ENCODE results near the gene RNF150.

- peak in 1 of 4 experiments; percentile 15 for TF ChIP-seq CTCF (IDR thresholded peaks at IDR 0.05)
- TF ChIP-seq POLR2A (IDR thresholded peaks at IDR 0.05): no peak
- TF ChIP-seq POLR2AphosphoS5 (IDR thresholded peaks at IDR 0.05): no peak
Observed at GRCh38 chr4:140996766-140997165, 136.5 kb downstream of the RNF150 start.
